Erythroblast (primary cell): Measurements from ENCODE around the gene STXBP1.
"Not testable (repeated sequence)": the region's sequence is repeated elsewhere in the genome, so short reads cannot be mapped to it uniquely, and the experiment has no call there.

Experiments used
- DNase-seq, 2 experiments: peaks; one replicate each; lab custom pipeline; 2025; lab: John Stamatoyannopoulos, UW
- GATA1 ChIP-seq: IDR thresholded peaks from 2 replicates; pipeline ENCODE4 v1.6.1; 2011; ENCODE audit warnings: low read depth, mild to moderate bottlenecking, control low read depth, low read length, moderate library complexity
- POLR2A ChIP-seq: IDR thresholded peaks from 2 replicates; pipeline ENCODE4 v1.6.1; 2011; ENCODE audit warnings: mild to moderate bottlenecking, low read length

The STXBP1 gene

GRCh38 chr9:127614961-127615360 is 2.9 kb downstream of the STXBP1 start:
- TF ChIP-seq POLR2A (no peak), GATA1 (no peak)
- DNase-seq = no peak

GRCh38 chr9:127621339-127621970 is 9.4 kb downstream of the STXBP1 start:
- DNase-seq = not testable (repeated sequence)

DNA sequence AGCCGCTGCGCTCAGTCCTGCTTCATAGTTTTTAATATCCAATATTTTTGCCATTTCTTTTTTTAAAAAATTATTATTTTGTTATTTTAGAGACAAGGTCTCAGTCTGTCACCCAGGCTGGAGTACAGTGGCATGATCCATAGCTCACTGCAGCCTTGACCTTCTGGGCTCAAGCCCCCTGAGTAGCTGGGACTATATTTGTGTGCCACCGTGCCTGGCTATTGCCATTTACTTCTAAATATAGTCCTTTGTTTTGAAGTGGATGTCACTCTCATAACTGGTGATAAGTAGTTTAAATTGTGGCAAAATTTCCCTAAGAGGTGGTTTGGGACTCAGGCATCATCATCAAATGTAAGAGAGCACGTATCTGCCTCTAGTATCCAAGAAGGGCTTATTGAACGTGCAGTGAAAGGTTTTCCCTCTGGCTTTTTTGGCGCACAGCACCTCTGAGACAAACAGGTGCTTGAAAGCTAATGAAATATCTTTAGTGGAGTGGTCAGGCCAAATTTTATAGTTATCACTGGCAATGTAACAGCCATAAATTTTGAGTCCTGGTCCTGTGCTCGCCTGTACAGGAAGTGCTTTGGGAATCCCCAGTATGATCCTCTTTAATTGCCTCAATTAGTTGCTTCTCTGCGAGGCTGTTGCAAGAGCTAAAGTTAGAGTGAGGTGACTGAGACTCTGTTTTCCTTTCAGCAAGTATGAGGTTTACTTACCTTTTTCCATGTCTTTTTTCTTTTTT is 14.8 kb downstream of the STXBP1 start:
- DNase-seq = no peak
- TF ChIP-seq GATA1 (no peak), POLR2A (no peak)

GRCh38 chr9:127627494-127627855 is 15.4 kb downstream of the STXBP1 start:
- DNase-seq = no peak
- no peak for TF ChIP-seq GATA1
- no peak for TF ChIP-seq POLR2A

DNA sequence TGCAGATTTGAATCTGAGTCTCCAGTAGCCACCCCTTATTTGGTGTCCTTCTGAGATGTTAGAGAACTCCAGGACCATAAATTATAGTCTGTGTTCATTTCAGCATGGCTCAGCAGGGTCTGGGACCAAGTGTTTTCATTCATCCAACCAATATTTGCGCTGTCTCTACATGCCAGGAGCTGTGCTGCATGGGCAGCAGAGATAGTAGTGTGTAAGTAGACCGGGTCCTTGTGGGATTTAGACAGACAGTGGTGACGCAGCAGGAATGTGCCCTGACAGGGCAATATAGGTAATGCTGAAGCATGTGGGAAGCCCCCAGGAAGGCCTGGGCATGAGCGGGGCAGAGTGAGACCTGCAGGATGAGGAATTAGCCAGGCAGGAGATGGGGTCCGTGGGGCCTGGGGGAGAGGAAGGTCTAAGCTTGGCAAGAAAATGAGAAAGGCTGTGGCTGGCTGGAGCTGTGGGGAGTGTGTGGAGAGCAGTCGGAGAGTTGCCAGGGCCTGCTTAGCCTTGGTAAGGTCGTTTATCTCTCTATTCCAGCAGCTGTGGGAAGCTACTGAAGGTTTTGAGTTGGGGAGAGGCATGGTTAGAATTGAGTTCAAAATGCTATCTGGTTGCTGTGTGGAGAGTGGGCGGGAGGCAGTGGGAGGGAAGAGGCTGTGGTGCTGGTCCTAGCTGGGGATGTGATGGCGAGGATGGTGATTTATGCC is 16.8 kb downstream of the STXBP1 start:
- DNase-seq = peak; percentile 45 to 54
- no peak for TF ChIP-seq GATA1
- no peak for TF ChIP-seq POLR2A

DNA sequence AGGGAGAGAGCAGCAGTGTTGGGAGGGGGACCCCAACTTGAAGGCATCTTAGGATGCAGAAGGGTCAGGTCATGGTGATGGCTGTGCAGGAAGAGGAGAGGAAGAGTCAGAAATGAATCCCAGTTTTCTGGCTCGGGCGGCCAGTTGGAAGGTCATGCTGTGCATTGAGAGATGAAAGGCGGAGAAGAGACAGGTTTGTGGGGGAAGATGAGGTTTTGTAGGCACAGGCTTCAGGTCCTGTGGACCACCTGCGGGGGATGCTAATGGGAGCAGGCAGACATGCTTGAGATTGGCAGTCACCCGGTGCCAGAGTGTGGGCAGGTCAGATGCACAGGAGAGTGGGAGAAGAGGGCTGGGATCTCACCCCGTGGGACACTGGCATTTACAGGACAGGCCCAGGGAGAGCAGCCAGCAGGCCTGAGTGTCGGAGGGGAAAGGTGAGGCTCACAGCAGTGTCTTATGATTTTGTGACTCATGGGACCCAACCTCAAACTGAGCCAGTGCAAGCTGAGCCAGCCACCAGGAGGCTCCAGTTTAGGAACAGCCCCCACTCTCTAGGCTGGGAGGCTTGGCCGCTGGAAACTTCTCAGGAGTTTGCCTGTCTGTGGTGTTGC is 17.5 kb downstream of the STXBP1 start:
- DNase-seq = no peak
- TF ChIP-seq GATA1 (no peak), POLR2A (no peak)

DNA sequence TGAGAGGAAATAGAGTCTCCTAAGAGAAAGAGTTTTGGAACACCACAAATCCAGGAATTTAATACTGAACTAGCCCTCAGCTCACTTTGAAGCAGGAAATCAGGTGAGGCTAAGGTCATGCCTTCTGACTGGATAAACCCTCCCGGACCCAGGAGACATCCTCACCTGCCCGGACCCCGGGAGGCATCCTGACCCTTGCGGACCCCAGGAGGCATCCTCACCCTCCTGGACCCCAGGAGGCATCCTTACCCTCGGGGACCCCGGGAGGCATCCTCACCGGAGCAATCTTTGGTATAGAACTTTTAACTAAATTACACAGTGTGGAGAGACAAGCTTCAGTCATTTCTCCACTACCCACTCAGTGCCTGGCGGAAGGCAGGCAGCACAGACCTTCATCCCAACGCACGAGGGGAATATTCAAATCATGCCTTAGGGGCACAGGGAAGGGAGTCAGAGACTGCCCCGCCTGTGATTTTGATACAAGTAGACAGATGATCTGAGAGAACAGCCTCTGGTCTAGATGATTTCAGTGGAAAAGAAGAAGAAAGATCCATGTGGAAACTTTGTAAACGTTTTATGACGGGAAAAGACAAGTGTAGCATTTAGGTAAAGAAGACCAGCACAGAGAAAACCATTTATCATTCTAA is 21.3 kb downstream of the STXBP1 start:
- no peak for DNase-seq

GRCh38 chr9:127634021-127634420 is 21.9 kb downstream of the STXBP1 start:
- TF ChIP-seq GATA1 = no peak
- no peak for TF ChIP-seq POLR2A
- DNase-seq = no peak

More for the DNA sequence above, 21.3 kb downstream of the STXBP1 start:
- TF ChIP-seq GATA1 (no peak), POLR2A (no peak)

- no peak for DNase-seq
- no peak for TF ChIP-seq POLR2A
- no peak for TF ChIP-seq GATA1
Observed at GRCh38 chr9:127634698-127635097, 22.6 kb downstream of the STXBP1 start.

DNA sequence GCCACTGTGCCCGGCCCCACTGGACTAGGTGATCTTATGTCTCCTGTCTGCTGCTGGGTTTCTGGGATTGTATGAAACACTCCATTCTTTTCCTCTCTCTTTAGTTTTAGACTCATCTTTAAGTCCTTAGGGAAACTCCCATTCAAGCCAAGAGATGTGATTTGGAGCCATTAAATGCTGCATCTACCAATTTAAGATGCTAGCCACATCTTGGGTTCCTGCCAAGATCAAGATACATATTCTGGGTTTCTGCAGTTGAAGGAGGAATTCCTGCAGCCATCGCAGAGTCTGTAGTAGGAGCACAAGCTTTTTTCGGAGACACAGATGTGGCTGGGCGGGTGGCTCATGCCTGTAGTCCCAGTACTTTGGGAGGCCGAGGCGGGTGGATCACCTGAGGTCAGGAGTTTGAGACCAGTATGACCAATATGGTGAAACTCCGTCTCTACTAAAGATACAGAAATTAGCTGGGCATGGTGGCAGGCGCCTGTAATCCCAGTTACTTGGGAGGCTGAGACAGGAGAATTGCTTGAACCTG is 23.2 kb downstream of the STXBP1 start:
- TF ChIP-seq GATA1 = no peak
- TF ChIP-seq POLR2A = no peak
- DNase-seq = no peak

DNA sequence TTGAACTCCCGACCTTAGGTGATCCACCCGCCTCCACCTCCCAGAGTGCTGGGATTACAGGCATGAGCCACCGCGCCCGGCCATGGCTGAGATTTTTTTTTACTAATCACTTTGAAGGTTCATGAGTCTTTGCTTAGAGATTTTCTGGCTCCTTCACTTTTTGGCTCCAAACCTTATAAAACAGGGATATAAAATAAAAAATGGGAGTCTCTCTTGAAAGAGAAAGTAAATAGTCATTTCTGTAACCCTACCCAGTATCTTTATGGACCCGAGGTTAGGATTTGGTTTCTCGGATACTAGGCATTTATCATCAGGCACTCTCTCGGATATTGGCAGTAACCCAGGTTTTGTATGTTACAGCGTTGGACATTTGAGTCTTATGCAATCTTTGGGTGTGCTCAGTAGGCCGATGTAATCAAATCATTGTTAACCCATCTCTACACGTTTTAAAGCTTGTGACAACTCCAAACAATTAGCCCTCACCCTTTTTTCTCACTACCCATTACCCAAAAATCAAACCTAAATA is 25.3 kb downstream of the STXBP1 start:
- no peak for DNase-seq
- TF ChIP-seq GATA1 (no peak), POLR2A (no peak)

DNA sequence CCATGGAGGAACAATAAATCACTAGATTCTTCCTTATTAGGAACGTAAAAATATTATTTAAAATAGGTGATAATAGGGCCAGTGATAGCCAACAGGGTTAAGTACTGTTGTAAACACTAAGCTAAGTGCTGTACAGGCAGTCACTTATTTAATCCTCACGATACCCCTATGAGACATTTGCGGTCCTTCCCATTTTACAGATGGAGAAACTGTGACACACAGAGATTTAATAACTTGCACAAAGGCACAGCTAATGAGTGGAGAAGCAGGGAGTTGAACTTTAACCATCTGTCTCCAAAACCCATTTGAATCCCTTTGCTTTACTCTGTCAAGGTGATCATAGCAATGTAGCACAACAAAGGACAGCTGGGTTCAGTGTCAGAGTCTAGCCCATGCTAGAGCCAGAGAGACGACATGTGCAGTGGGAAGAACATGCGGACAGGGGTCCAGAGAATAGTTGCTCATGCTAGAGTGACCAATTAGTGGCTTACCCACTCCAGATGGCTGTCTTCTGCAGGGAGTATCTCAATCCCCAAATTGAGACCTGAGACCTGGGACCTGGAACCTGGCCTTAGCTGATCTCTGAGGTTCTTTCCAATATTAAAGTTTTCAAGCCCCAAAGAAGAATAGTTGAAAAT is 28.9 kb downstream of the STXBP1 start:
- DNase-seq = no peak
- TF ChIP-seq POLR2A (no peak), GATA1 (no peak)
